ENCODE measurements around the gene PRSS12. TPM values are rescaled to one million over a fixed set of nuclear protein-coding genes. Genes with fewer than 3 reads are reported as not detected.

PRSS12 gene
- polyA plus RNA-seq, 1 of the 3 experiments (the other 2 are of a cell fraction) = 137 TPM

DNA sequence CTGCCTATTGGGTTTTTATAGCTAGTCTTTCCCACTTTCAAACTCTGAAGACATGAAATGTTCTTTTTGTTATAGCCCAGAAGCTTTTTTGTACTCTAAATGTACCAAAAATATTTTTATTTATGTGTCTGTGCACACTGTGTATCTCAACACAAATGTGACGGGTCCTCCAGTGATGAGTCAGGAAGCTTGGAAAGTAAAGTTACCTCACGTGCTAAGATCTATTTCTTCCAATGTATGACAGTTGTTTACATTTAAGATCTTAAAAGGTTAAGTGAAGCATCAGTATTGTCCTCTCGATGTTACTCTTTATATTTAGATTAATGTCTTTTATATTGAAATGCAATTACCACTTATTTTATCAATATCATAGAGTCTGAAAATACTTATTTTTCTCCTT, 29.1 kb upstream of the PRSS12 start (continued):
- TF ChIP-seq, protein P1, sequence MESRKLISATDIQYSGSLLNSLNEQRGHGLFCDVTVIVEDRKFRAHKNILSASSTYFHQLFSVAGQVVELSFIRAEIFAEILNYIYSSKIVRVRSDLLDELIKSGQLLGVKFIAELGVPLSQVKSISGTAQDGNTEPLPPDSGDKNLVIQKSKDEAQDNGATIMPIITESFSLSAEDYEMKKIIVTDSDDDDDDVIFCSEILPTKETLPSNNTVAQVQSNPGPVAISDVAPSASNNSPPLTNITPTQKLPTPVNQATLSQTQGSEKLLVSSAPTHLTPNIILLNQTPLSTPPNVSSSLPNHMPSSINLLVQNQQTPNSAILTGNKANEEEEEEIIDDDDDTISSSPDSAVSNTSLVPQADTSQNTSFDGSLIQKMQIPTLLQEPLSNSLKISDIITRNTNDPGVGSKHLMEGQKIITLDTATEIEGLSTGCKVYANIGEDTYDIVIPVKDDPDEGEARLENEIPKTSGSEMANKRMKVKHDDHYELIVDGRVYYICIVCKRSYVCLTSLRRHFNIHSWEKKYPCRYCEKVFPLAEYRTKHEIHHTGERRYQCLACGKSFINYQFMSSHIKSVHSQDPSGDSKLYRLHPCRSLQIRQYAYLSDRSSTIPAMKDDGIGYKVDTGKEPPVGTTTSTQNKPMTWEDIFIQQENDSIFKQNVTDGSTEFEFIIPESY (IDR thresholded peaks at IDR 0.05; ENCODE audit: borderline replicate concordance, low read depth) = no peak

- WGBS (ENCODE audit: low lambda C conversion rate) = 82% methylated on average over 4 of the region's 4 CpGs
- TF ChIP-seq EP300 (IDR thresholded peaks at IDR 0.05; ENCODE audit: borderline replicate concordance in 1 of 2, low read depth in 1 of 2, low read length in 1 of 2) = no peak
- TF ChIP-seq MEF2A (IDR thresholded peaks at IDR 0.05; ENCODE audit: borderline replicate concordance, low read depth) = no peak
- TF ChIP-seq, protein P2, sequence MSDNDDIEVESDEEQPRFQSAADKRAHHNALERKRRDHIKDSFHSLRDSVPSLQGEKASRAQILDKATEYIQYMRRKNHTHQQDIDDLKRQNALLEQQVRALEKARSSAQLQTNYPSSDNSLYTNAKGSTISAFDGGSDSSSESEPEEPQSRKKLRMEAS (IDR thresholded peaks at IDR 0.05; ENCODE audit: low read depth) = no peak
- TF ChIP-seq NFIC (IDR thresholded peaks at IDR 0.05; ENCODE audit: borderline replicate concordance) = no peak
- TF ChIP-seq RXRA (IDR thresholded peaks at IDR 0.05; ENCODE audit: borderline replicate concordance, low read depth) = no peak
- ChIA-PET POLR2A (no interaction called here), CTCF (interaction anchor here (0.6 to 1.2 kb wide), 2 partner anchors 20 to 682 kb away, joined by 4 read pairs; no protein-coding TSS in a partner anchor)
- Histone ChIP-seq H3K4me2 (no peak overlapping the region), H3K4me1 (ENCODE audit: control insufficient read depth in 1 of 2, insufficient read depth in 2 of 2, low read depth in 1 of 2, low read length in 1 of 2) (no peaks in the 10 kb centered on the region), H4K20me1 (ENCODE audit: insufficient read depth) (no peaks in the 10 kb centered on the region), H3F3A (replicated peaks; ENCODE audit: insufficient read depth) (no peaks in the 10 kb centered on the region), H3K27me3 (ENCODE audit: insufficient read depth) (no peaks in the 10 kb centered on the region), H3K9ac (no peak overlapping the region), H3K36me3 (replicated peaks in 1 of 2; ENCODE audit: control insufficient read depth in 1 of 2, insufficient read depth in 2 of 2, low read length in 1 of 2) (no peaks in the 10 kb centered on the region), H3K27ac (ENCODE audit: low read depth in 2 of 2, low read length in 1 of 2) (peak overlapping the region in 1 of 2 experiments; percentile 29; a peak in 1 of 4 replicates), H2AFZ (ENCODE audit: low read depth) (0 out of 2 replicates have a peak overlapping the region, but pooled peaks have one; percentile 14), H3K4me3 (ENCODE audit: low read depth in 2 of 2, low read length in 1 of 2) (no peak overlapping the region), H3K9me3 (no peaks in the 10 kb centered on the region), H3K79me2 (ENCODE audit: insufficient read depth) (no peaks in the 10 kb centered on the region), H3K9me2 (no peaks in the 10 kb centered on the region)
- DNase-seq = no peak
Measured at GRCh38 chr4:118373614-118374255, 20.9 kb upstream of the PRSS12 start.

GRCh38 chr4:118372251-118372650, 19.4 kb upstream of the PRSS12 start:
- no peak for TF ChIP-seq RXRA (IDR thresholded peaks at IDR 0.05; ENCODE audit: borderline replicate concordance, low read depth)
- TF ChIP-seq, protein P3, sequence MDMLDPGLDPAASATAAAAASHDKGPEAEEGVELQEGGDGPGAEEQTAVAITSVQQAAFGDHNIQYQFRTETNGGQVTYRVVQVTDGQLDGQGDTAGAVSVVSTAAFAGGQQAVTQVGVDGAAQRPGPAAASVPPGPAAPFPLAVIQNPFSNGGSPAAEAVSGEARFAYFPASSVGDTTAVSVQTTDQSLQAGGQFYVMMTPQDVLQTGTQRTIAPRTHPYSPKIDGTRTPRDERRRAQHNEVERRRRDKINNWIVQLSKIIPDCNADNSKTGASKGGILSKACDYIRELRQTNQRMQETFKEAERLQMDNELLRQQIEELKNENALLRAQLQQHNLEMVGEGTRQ (IDR thresholded peaks at IDR 0.05; ENCODE audit: borderline replicate concordance, low read depth, low read length) = no peak
- TF ChIP-seq PBX3 (IDR thresholded peaks at IDR 0.05) = no peak
- TF ChIP-seq POLR2AphosphoS5 (IDR thresholded peaks at IDR 0.05; ENCODE audit: low read depth, low read length) = no peak
- no peak for TF ChIP-seq SMC3 (IDR thresholded peaks at IDR 0.05; ENCODE audit: low read depth, low read length)
- TF ChIP-seq, protein P4, sequence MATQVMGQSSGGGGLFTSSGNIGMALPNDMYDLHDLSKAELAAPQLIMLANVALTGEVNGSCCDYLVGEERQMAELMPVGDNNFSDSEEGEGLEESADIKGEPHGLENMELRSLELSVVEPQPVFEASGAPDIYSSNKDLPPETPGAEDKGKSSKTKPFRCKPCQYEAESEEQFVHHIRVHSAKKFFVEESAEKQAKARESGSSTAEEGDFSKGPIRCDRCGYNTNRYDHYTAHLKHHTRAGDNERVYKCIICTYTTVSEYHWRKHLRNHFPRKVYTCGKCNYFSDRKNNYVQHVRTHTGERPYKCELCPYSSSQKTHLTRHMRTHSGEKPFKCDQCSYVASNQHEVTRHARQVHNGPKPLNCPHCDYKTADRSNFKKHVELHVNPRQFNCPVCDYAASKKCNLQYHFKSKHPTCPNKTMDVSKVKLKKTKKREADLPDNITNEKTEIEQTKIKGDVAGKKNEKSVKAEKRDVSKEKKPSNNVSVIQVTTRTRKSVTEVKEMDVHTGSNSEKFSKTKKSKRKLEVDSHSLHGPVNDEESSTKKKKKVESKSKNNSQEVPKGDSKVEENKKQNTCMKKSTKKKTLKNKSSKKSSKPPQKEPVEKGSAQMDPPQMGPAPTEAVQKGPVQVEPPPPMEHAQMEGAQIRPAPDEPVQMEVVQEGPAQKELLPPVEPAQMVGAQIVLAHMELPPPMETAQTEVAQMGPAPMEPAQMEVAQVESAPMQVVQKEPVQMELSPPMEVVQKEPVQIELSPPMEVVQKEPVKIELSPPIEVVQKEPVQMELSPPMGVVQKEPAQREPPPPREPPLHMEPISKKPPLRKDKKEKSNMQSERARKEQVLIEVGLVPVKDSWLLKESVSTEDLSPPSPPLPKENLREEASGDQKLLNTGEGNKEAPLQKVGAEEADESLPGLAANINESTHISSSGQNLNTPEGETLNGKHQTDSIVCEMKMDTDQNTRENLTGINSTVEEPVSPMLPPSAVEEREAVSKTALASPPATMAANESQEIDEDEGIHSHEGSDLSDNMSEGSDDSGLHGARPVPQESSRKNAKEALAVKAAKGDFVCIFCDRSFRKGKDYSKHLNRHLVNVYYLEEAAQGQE (IDR thresholded peaks at IDR 0.05; ENCODE audit: low read depth, low read length) = no peak
- TF ChIP-seq MXI1 (IDR thresholded peaks at IDR 0.05; ENCODE audit: low read depth, low read length) = no peak
- no peak for TF ChIP-seq RCOR1 (IDR thresholded peaks at IDR 0.05; ENCODE audit: low read length)
- TF ChIP-seq, protein P2 (IDR thresholded peaks at IDR 0.05; ENCODE audit: low read depth) = no peak
- TF ChIP-seq CHD2 (IDR thresholded peaks at IDR 0.05; ENCODE audit: low read length, partially characterized antibody) = no peak
- TF ChIP-seq FOXM1 (IDR thresholded peaks at IDR 0.05; ENCODE audit: low read depth) = no peak
- TF ChIP-seq GABPA (IDR thresholded peaks at IDR 0.05; ENCODE audit: low read depth) = no peak
- TF ChIP-seq GATA2 (CRISPR knock-in tag; IDR thresholded peaks at IDR 0.05) = no peak
- H2AFZ ChIP-seq (ENCODE audit: low read depth) = no peak overlapping the region
- DNase-seq = no peak
- CTCF ChIA-PET = interaction anchor here (1.0 to 1.5 kb wide), 2 partner anchors 19 to 21 kb away, joined by 3 read pairs; partner anchors contain the start of gene PRSS12
- H3K27ac ChIP-seq (ENCODE audit: low read depth in 2 of 2, low read length in 1 of 2) = no peak overlapping the region
- no peaks in the 10 kb centered on the region for H3F3A ChIP-seq (replicated peaks; ENCODE audit: insufficient read depth)
- no peaks in the 10 kb centered on the region for H3K9me3 ChIP-seq
- H3K4me2 ChIP-seq = no peak overlapping the region
- H3K79me2 ChIP-seq (ENCODE audit: insufficient read depth) = no peaks in the 10 kb centered on the region
- POLR2A ChIA-PET = no interaction called here
- no peak overlapping the region for H3K9ac ChIP-seq
- no peaks in the 10 kb centered on the region for H3K36me3 ChIP-seq (replicated peaks in 1 of 2; ENCODE audit: control insufficient read depth in 1 of 2, insufficient read depth in 2 of 2, low read length in 1 of 2)
- no peaks in the 10 kb centered on the region for H3K27me3 ChIP-seq (ENCODE audit: insufficient read depth)
- H3K4me3 ChIP-seq (ENCODE audit: low read depth in 2 of 2, low read length in 1 of 2) = no peak overlapping the region
- no peaks in the 10 kb centered on the region for H3K4me1 ChIP-seq (ENCODE audit: control insufficient read depth in 1 of 2, insufficient read depth in 2 of 2, low read depth in 1 of 2, low read length in 1 of 2)
- 95% methylated on average over 4 of the region's 4 CpGs for WGBS (ENCODE audit: low lambda C conversion rate)
- H3K9me2 ChIP-seq = no peaks in the 10 kb centered on the region
- H4K20me1 ChIP-seq (ENCODE audit: insufficient read depth) = no peaks in the 10 kb centered on the region
